HG02678 (cell line): ENCODE results near the gene TUBA1C.
"Not testable (repeated sequence)": the region's sequence is repeated elsewhere in the genome, so short reads cannot be mapped to it uniquely, and the experiment has no call there.

Experiments
- ATAC-seq: cut with Tn5 transposase; IDR thresholded peaks from one replicate; pipeline ENCODE4 v1.9.1; 2021; ENCODE audit warnings: mild to moderate bottlenecking, moderate library complexity; ENCODE audit not compliant: unreplicated experiment

The TUBA1C gene

GRCh38 chr12:49282740-49283375, 18.0 kb downstream of the TUBA1C start:
- ATAC-seq: not testable (repeated sequence)

GRCh38 chr12:49283541-49284429, 18.9 kb downstream of the TUBA1C start:
- ATAC-seq: no peak

- ATAC-seq: no peak
Measured at GRCh38 chr12:49284672-49285071, 19.8 kb downstream of the TUBA1C start.

GRCh38 chr12:49287876-49288275, 23.0 kb downstream of the TUBA1C start:
- no peak for ATAC-seq

- ATAC-seq: no peak
Measured at GRCh38 chr12:49288412-49288853, 23.6 kb downstream of the TUBA1C start.

- ATAC-seq: no peak
Measured at GRCh38 chr12:49288922-49289555, 24.2 kb downstream of the TUBA1C start.

GRCh38 chr12:49292729-49293055, 27.8 kb downstream of the TUBA1C start:
- ATAC-seq: no peak

GRCh38 chr12:49293056-49293956, 28.4 kb downstream of the TUBA1C start:
- ATAC-seq: no peak

GRCh38 chr12:49294086-49294803, 29.4 kb downstream of the TUBA1C start:
- no peak for ATAC-seq

- ATAC-seq: no peak
Measured at GRCh38 chr12:49294804-49295081, 29.9 kb downstream of the TUBA1C start.

- ATAC-seq: no peak
Measured at GRCh38 chr12:49295082-49295936, 30.4 kb downstream of the TUBA1C start, which contains the start of gene PRPH. TSS of gene PRPH (plus strand) at chr12:49295147. CDS start at chr12:49295201, 54 bp downstream.

GRCh38 chr12:49296034-49296835, 31.4 kb downstream of the TUBA1C start:
- no peak for ATAC-seq

- ATAC-seq: no peak
Measured at GRCh38 chr12:49296836-49297694, 32.2 kb downstream of the TUBA1C start.

GRCh38 chr12:49297695-49298060, 32.8 kb downstream of the TUBA1C start:
- ATAC-seq: no peak

- no peak for ATAC-seq
Measured at GRCh38 chr12:49298160-49298559, 33.3 kb downstream of the TUBA1C start.

- no peak for ATAC-seq
Measured at GRCh38 chr12:49301760-49302159, 36.9 kb downstream of the TUBA1C start.

- no peak for ATAC-seq
Measured at GRCh38 chr12:49304161-49304560, 39.3 kb downstream of the TUBA1C start.
